HepG2 (cell line): Measurements from ENCODE around the gene ANAPC2. TPM values are rescaled to one million over a fixed set of nuclear protein-coding genes. Genes with fewer than 3 reads are reported as not detected.
A peak's percentile ranks its signal among the peaks of the same experiment; 100 is the strongest.

Source experiments
- AHR ChIP-seq: IDR thresholded peaks from 2 replicates; pipeline ENCODE4 v1.6.1; 2018; ENCODE audit warnings: missing genetic modification reagents, missing compliant biosample characterization
- DNMT3B ChIP-seq: conservative IDR thresholded peaks from 2 replicates; pipeline ENCODE4 v1.6.1; 2016; ENCODE audit warnings: missing biosample characterization, control low read depth
- ESRRA ChIP-seq: sonication (generic); formaldehyde crosslinking; IDR thresholded peaks from 2 replicates; pipeline ENCODE4 v1.5.1; 2020; ENCODE audit warnings: mild to moderate bottlenecking, low read depth, missing genetic modification reagents
- GABPB1 ChIP-seq: IDR thresholded peaks from 2 replicates; pipeline ENCODE4 v1.6.1; 2016; ENCODE audit warnings: mild to moderate bottlenecking, missing genetic modification reagents, moderate library complexity, missing compliant biosample characterization
- HNRNPUL1 ChIP-seq: fragments of 200-400 bp; formaldehyde crosslinking; IDR thresholded peaks from 2 replicates; pipeline ENCODE4 v1.6.1; 2017; ENCODE audit warnings: low read depth, mild to moderate bottlenecking, low read length, moderate library complexity
- IKZF4 ChIP-seq: sonication (generic); formaldehyde crosslinking; IDR thresholded peaks from 2 replicates; pipeline ENCODE4 v1.5.1; 2020; ENCODE audit warnings: borderline replicate concordance, mild to moderate bottlenecking, low read depth, missing genetic modification reagents; ENCODE audit errors: not compliant biosample characterization
- MXD3 ChIP-seq: IDR thresholded peaks from 2 replicates; pipeline ENCODE4 v1.6.1; 2016; ENCODE audit warnings: mild to moderate bottlenecking, missing biosample characterization, missing genetic modification reagents
- PAX8 ChIP-seq: sonication (generic); formaldehyde crosslinking; IDR thresholded peaks from 2 replicates; pipeline ENCODE4 v1.8.0; 2022; ENCODE audit warnings: mild to moderate bottlenecking, missing genetic modification reagents, borderline replicate concordance
- RFXANK ChIP-seq: IDR thresholded peaks from 2 replicates; pipeline ENCODE4 v1.6.1; 2016
- SMAD1 ChIP-seq: sonication (generic); formaldehyde crosslinking; IDR thresholded peaks from 2 replicates; pipeline ENCODE4 v1.4.0; 2020; ENCODE audit warnings: missing genetic modification reagents, low read depth, mild to moderate bottlenecking, borderline replicate concordance
- SMARCC2 ChIP-seq: fragments of 450-650 bp; IDR thresholded peaks from 2 replicates; pipeline ENCODE4 v1.6.1; 2017; ENCODE audit warnings: antibody characterized with exemption, mild to moderate bottlenecking
- STAT6 ChIP-seq: sonication (generic); formaldehyde crosslinking; IDR thresholded peaks from 2 replicates; pipeline ENCODE4 v1.4.0; 2020; ENCODE audit warnings: missing genetic modification reagents, mild to moderate bottlenecking, borderline replicate concordance
- TAF15 ChIP-seq: fragments of 200-400 bp; formaldehyde crosslinking; IDR thresholded peaks from one replicate; pipeline ENCODE4 v1.6.1; 2018; ENCODE audit warnings: mild to moderate bottlenecking, low read depth, low read length; ENCODE audit not compliant: poor library complexity, severe bottlenecking
- TRIM24 ChIP-seq: sonication (generic); formaldehyde crosslinking; IDR thresholded peaks from 2 replicates; pipeline ENCODE4 v1.8.0; 2022; ENCODE audit warnings: mild to moderate bottlenecking, missing genetic modification reagents
- ZBTB25 ChIP-seq: IDR thresholded peaks from 2 replicates; pipeline ENCODE4 v1.6.1; 2018; ENCODE audit warnings: missing genetic modification reagents
- ZBTB44 ChIP-seq: sonication (generic); formaldehyde crosslinking; IDR thresholded peaks from 2 replicates; pipeline ENCODE4 v1.4.0; 2020; ENCODE audit warnings: missing genetic modification reagents
- ZMAT5 ChIP-seq: sonication (generic); formaldehyde crosslinking; IDR thresholded peaks from 2 replicates; pipeline ENCODE4 v1.5.0; 2020; ENCODE audit warnings: mild to moderate bottlenecking, low read depth, missing genetic modification reagents, borderline replicate concordance
- ZMYM3 ChIP-seq: sonication (generic); formaldehyde crosslinking; IDR thresholded peaks from 2 replicates; pipeline ENCODE4 v1.5.1; 2020; ENCODE audit warnings: mild to moderate bottlenecking, missing genetic modification reagents
- ZNF256 ChIP-seq: sonication (generic); formaldehyde crosslinking; conservative IDR thresholded peaks from 2 replicates; pipeline ENCODE4 v1.4.0; 2020; ENCODE audit warnings: missing genetic modification reagents
- ZNF556 ChIP-seq: sonication (generic); formaldehyde crosslinking; IDR thresholded peaks from 2 replicates; pipeline ENCODE4 v1.4.0; 2020; ENCODE audit warnings: mild to moderate bottlenecking, missing genetic modification reagents, borderline replicate concordance
- ZNF709 ChIP-seq: sonication (generic); formaldehyde crosslinking; IDR thresholded peaks from 2 replicates; pipeline ENCODE4 v1.5.0; 2020; ENCODE audit warnings: mild to moderate bottlenecking, missing genetic modification reagents
- ZNF746 ChIP-seq: sonication (generic); formaldehyde crosslinking; IDR thresholded peaks from 2 replicates; pipeline ENCODE4 v1.8.0; 2022; ENCODE audit warnings: mild to moderate bottlenecking, missing genetic modification reagents
- ZNF768 ChIP-seq: sonication (generic); formaldehyde crosslinking; IDR thresholded peaks from 2 replicates; pipeline ENCODE4 v1.4.0; 2020; ENCODE audit warnings: missing genetic modification reagents
- polyA plus RNA-seq, 8 experiments: library from polyadenylated mRNA; depleted of rRNA in 3 of 8; stranded (reverse) in 7 of 8; unstranded in 1 of 8; fragments of >200 nt; fragmentation: Illumina TruSeq in 4 of 8; extraction: Trizol in 4 of 8; gene quantifications; 2 replicates each; pipeline versions ENCODE4 v1.2.1 to v1.2.3, GENCODE V29; 2011 to 2016; ENCODE audit warnings: low read depth in 4 of 8, missing spikeins in 1 of 8, mixed read lengths in 1 of 8; ENCODE audit not compliant: insufficient read depth in 1 of 8
- total RNA-seq, 5 experiments: library from RNA; depleted of rRNA; stranded (reverse); fragments of >200 nt; fragmentation: Illumina TruSeq; extraction: Trizol; gene quantifications; 2 replicates each; pipeline ENCODE4 v1.2.3, GENCODE V29; 2016; ENCODE audit warnings: low read depth in 1 of 5

Gene ANAPC2
- total and polyA plus RNA-seq, 2 of the 13 experiments (the other 11 are each of a cell fraction or from before 2014, with no cell fraction given) = 12.3 to 15.4 TPM

- TF ChIP-seq TAF15 = peak; percentile 38
- TF ChIP-seq SMAD1 (CRISPR knock-in tag) = no peak
- no peak for TF ChIP-seq ZMAT5 (CRISPR knock-in tag)
- TF ChIP-seq ZNF746 = no peak
- no peak; the same call in 1 of the 2 replicates for TF ChIP-seq AHR
- TF ChIP-seq PAX8 (CRISPR knock-in tag) = no peak
- TF ChIP-seq ZBTB25 (CRISPR knock-in tag) = peak; percentile 37; the same call in 1 of the 2 replicates
- no peak for TF ChIP-seq TRIM24 (CRISPR knock-in tag)
- TF ChIP-seq ZBTB44 (CRISPR knock-in tag) = no peak
- TF ChIP-seq ESRRA (CRISPR knock-in tag) = 0 out of 2 replicates have a peak, but pooled peaks have one; percentile 44
- TF ChIP-seq ZMYM3 (CRISPR knock-in tag) = no peak
- no peak for TF ChIP-seq RFXANK (CRISPR knock-in tag)
- no peak for TF ChIP-seq STAT6 (CRISPR knock-in tag)
- no peak; the same call in none of the 2 replicates for TF ChIP-seq MXD3 (CRISPR knock-in tag)
- TF ChIP-seq SMARCC2 = no peak
- TF ChIP-seq ZNF256 (CRISPR knock-in tag) = 0 out of 2 replicates have a peak, but pooled peaks have one; percentile 28
- no peak for TF ChIP-seq HNRNPUL1
- peak; percentile 92 for TF ChIP-seq GABPB1 (CRISPR knock-in tag)
- 0 out of 2 replicates have a peak, but pooled peaks have one; percentile 16 for TF ChIP-seq DNMT3B (CRISPR knock-in tag)
- TF ChIP-seq ZNF556 = peak; percentile 63; the same call in 1 of the 2 replicates
- 0 out of 2 replicates have a peak, but pooled peaks have one; percentile 62 for TF ChIP-seq ZNF709 (CRISPR knock-in tag)
- no peak for TF ChIP-seq IKZF4 (CRISPR knock-in tag)
- TF ChIP-seq ZNF768 = no peak
Observed at GRCh38 chr9:137223078-137223970, 35.0 kb upstream of the ANAPC2 start (continued).
